ENCODE data around the gene TMEM223.
"Not testable (repeated sequence)": the region's sequence is repeated elsewhere in the genome, so short reads cannot be mapped to it uniquely, and the experiment has no call there.

Gene TMEM223

DNA sequence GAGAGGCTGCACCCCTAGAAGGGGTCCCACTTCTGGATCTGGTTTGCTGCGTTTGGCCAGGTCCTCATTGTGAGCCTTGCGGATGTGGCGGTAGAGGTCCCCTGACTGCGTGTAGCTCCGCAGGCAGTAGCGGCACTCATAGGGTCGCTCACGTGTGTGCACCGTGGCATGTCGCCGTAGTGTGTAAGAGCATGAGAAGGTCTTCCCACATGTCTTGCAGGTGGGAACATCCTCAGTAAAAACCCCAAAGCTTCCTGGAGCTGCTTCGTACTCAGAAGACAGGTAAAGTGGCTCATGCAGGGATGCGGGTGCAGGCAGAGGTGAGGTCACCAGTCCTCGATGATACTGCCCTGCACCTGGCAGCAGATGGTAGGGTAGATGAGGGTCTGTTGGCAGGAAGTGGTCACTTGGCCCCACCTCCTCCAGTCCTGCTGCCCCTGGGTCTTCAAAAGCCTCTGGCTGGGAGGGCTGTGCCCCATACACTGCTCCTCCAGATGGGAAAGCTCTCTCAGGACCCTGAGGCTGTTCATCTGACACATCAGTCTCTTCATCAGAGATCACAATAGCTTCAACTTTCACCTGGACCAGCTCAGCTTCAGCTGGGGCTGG is 39.5 kb downstream of the TMEM223 start:
- DNase-seq = no peak

DNA sequence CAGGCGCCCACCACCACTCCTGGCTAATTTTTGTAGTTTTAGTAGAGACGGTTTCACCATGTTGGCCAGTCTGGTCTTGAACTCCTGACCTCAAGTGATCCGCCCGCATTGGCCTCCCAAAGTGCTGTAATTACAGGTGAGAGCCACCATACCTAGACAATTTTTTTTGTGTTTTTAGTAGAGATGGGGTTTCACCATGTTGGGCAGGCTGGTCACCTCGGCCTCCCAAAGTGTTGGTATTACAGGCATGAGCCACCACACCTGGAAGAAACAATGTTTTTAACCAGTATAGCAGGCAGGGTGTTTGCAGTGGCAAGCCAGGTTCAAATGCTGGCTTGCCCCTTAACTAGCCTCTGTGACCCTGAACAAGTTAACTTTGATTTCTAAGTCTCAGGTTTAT is 41.9 kb downstream of the TMEM223 start:
- DNase-seq = not testable (repeated sequence)

DNA sequence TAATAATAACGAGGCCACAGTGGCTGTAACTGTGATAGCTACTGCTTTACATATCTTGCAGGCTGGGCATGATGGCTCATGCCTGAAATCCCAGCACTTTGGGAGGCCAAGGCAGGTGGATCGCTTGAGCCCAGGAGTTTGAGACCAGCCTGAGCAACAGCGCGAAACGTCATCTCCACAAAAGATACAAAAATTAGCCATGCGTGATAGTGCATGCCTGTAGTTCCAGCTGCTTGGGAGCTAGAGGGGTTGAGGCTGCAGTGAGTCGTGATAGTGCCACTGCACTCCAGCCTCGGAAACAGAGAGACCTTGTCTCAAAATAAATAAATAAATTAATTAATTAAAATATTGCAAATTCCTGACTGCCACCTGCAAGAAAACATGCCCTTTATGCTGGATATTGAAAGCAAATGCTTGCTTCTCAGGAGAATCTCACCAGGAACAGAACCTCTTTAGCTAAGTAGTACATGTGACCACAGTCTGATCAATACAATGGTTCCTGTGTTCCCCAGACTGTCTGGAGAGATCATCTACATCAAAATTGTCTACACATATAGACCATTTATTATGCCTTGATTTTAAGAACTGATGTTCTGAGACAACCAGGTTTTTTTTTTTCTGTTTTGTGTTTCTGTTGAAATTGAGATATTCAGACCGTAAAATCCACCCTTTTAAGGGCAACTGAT is 44.2 kb downstream of the TMEM223 start:
- no peak for DNase-seq

All from stimulated activated CD4-positive, alpha-beta T cell treated with anti-CD3 and anti-CD28 coated beads, Interleukin-4, amount 100 ng/mL, for 4 hours (primary cell).